Mesenchymal stem cell (in vitro differentiated cells and primary cell): Measurements from ENCODE around the gene IGSF9.

Source experiments
- DNase-seq: peaks from one replicate; pipeline ENCODE4 v3.0.0-alpha.2; 2013
- H2AFZ ChIP-seq: one replicate; pipeline ENCODE4 v1.6.1; 2013; ENCODE audit warnings: low read depth, mild to moderate bottlenecking, control low read depth, inconsistent platforms, low read length, moderate library complexity
- H2AK5ac ChIP-seq: 2 replicates; pipeline ENCODE4 v1.6.1; 2013; ENCODE audit warnings: low read length, moderate library complexity, mild to moderate bottlenecking, inconsistent platforms; ENCODE audit not compliant: severe bottlenecking
- H2BK120ac ChIP-seq: one replicate; pipeline ENCODE4 v1.6.1; 2013; ENCODE audit warnings: low read depth, mild to moderate bottlenecking, inconsistent platforms, low read length, moderate library complexity
- H2BK12ac ChIP-seq, 2 experiments: one replicate each; pipeline ENCODE4 v1.6.1; 2013; ENCODE audit warnings: inconsistent platforms in 2 of 2, low read length in 2 of 2, mild to moderate bottlenecking in 2 of 2, moderate library complexity in 2 of 2, control low read depth in 1 of 2
- H2BK15ac ChIP-seq: one replicate; pipeline ENCODE4 v1.6.1; 2013; ENCODE audit warnings: mild to moderate bottlenecking, low read depth, inconsistent platforms; ENCODE audit not compliant: poor library complexity, severe bottlenecking
- H2BK5ac ChIP-seq: 2 replicates; pipeline ENCODE4 v1.6.1; 2013; ENCODE audit warnings: low read depth, mild to moderate bottlenecking, low read length, control low read depth, inconsistent platforms; ENCODE audit not compliant: poor library complexity, severe bottlenecking
- H3K14ac ChIP-seq, 2 experiments: one replicate each; pipeline ENCODE4 v1.6.1; 2013; ENCODE audit warnings: inconsistent platforms in 2 of 2, low read length in 2 of 2, control low read depth in 1 of 2, mild to moderate bottlenecking in 1 of 2, moderate library complexity in 1 of 2
- H3K18ac ChIP-seq, 2 experiments: one replicate each; pipeline ENCODE4 v1.6.1; 2013; ENCODE audit warnings: inconsistent platforms in 2 of 2, low read length in 2 of 2, control low read depth in 1 of 2, low read depth in 1 of 2, mild to moderate bottlenecking in 1 of 2
- H3K23ac ChIP-seq, 2 experiments: one replicate each; pipeline ENCODE4 v1.6.1; 2013; ENCODE audit warnings: inconsistent platforms in 2 of 2, low read length in 2 of 2, mild to moderate bottlenecking in 2 of 2, moderate library complexity in 2 of 2, control low read depth in 1 of 2
- H3K27ac ChIP-seq: 2 replicates; pipeline ENCODE4 v1.5.1; 2013; ENCODE audit warnings: mild to moderate bottlenecking, moderate library complexity, low read length, control low read depth, inconsistent platforms; ENCODE audit not compliant: poor library complexity, severe bottlenecking
- H3K27me3 ChIP-seq, 2 experiments: 2 replicates each; pipeline versions ENCODE4 v1.6.1 to v1.7.0; 2013; ENCODE audit warnings: low read length in 2 of 2, mild to moderate bottlenecking in 2 of 2, moderate library complexity in 2 of 2, control low read depth in 1 of 2, inconsistent platforms in 1 of 2; ENCODE audit not compliant: control insufficient read depth in 1 of 2, insufficient read depth in 1 of 2
- H3K36me3 ChIP-seq, 2 experiments: 2 replicates each; pipeline versions ENCODE4 v1.6.1 to v1.7.0; 2013; ENCODE audit warnings: low read length in 2 of 2, control low read depth in 1 of 2, inconsistent platforms in 1 of 2, low read depth in 1 of 2, mild to moderate bottlenecking in 1 of 2; ENCODE audit not compliant: insufficient read depth in 2 of 2, control insufficient read depth in 1 of 2
- H3K4ac ChIP-seq, 2 experiments: one replicate each; pipeline ENCODE4 v1.6.1; 2013; ENCODE audit warnings: inconsistent platforms in 2 of 2, low read length in 2 of 2, mild to moderate bottlenecking in 2 of 2, moderate library complexity in 2 of 2, control low read depth in 1 of 2, low read depth in 1 of 2
- H3K4me1 ChIP-seq: 2 replicates; pipeline ENCODE4 v1.6.1; 2013; ENCODE audit warnings: low read depth, low read length, control low read depth; ENCODE audit not compliant: control insufficient read depth, insufficient read depth
- H3K4me2 ChIP-seq: 2 replicates; pipeline ENCODE4 v1.6.1; 2013; ENCODE audit warnings: low read length, mild to moderate bottlenecking, inconsistent platforms; ENCODE audit not compliant: poor library complexity, severe bottlenecking
- H3K4me3 ChIP-seq, 2 experiments: 2 replicates each; pipeline versions ENCODE4 v1.5.1 to v1.7.0; 2013; ENCODE audit warnings: low read length in 2 of 2, mild to moderate bottlenecking in 2 of 2, control low read depth in 1 of 2, low read depth in 1 of 2; ENCODE audit not compliant: insufficient read depth in 1 of 2
- H3K79me1 ChIP-seq: replicated peaks from 2 replicates; pipeline ENCODE4 v1.6.1; 2013; ENCODE audit warnings: mild to moderate bottlenecking, control low read depth, low read length, inconsistent platforms; ENCODE audit not compliant: poor library complexity, severe bottlenecking
- H3K9ac ChIP-seq: 2 replicates; pipeline ENCODE4 v1.7.0; 2013; ENCODE audit warnings: mild to moderate bottlenecking, low read length, moderate library complexity
- H3K9me3 ChIP-seq: 2 replicates; pipeline ENCODE4 v1.7.0; 2013; ENCODE audit warnings: mild to moderate bottlenecking, low read length; ENCODE audit not compliant: control insufficient read depth
- H4K8ac ChIP-seq: one replicate; pipeline ENCODE4 v1.6.1; 2013; ENCODE audit warnings: inconsistent platforms, mild to moderate bottlenecking, low read length, moderate library complexity
- H4K91ac ChIP-seq: one replicate; pipeline ENCODE4 v1.6.1; 2013; ENCODE audit warnings: mild to moderate bottlenecking, low read length, inconsistent platforms
- WGBS: methylation state at CpG from one replicate; pipeline ENCODE4 v1.1.7; 2013; ENCODE audit warnings: mixed read lengths; 5-methylcytosine and 5-hydroxymethylcytosine counted together

Gene IGSF9

DNA sequence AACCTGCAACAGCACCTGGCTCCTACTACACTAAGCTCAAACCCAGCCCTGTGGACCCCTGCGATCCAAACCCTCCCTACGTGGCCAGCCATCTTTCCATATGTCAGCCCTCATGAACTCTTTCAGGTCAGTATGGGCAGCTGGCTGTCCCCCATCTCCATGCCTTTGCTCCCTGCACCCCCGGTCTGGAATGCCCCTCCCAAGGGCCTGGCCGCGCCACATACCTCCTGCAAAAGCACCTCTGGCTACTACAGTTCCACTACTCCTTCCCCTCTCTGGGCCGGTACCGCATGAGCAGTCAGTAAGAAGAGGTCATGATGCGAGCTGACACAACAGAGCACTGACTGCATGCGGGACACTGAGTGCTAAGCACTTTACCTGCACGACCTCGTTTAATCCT is 10.1 kb downstream of the IGSF9 start:
- Histone ChIP-seq H2BK15ac (no peak overlapping the region), H2BK5ac (no peak overlapping the region), H3K79me1 (no peaks in the 10 kb centered on the region), H3K9me3 (no peaks in the 10 kb centered on the region), H3K4me2 (no peak overlapping the region), H2AK5ac (no peak overlapping the region), H3K9ac (no peak overlapping the region), H3K4ac (no peak overlapping the region), H2AFZ (no peak overlapping the region), H3K4me3 (no peak overlapping the region), H3K14ac (no peak overlapping the region), H3K27ac (no peak overlapping the region), H3K4me1 (peaks cover 3% of the 10 kb centered on the region), H3K36me3 (no peaks in the 10 kb centered on the region), H3K23ac (no peak overlapping the region), H3K18ac (no peak overlapping the region), H4K91ac (no peak overlapping the region), H2BK120ac (no peak overlapping the region), H4K8ac (no peak overlapping the region), H2BK12ac (no peak overlapping the region), H3K27me3 (peaks cover 36 to 53% of the 10 kb centered on the region in 2 experiments)
- DNase-seq = no peak
- 96% methylated on average over 11 of the region's 11 CpGs for WGBS

DNA sequence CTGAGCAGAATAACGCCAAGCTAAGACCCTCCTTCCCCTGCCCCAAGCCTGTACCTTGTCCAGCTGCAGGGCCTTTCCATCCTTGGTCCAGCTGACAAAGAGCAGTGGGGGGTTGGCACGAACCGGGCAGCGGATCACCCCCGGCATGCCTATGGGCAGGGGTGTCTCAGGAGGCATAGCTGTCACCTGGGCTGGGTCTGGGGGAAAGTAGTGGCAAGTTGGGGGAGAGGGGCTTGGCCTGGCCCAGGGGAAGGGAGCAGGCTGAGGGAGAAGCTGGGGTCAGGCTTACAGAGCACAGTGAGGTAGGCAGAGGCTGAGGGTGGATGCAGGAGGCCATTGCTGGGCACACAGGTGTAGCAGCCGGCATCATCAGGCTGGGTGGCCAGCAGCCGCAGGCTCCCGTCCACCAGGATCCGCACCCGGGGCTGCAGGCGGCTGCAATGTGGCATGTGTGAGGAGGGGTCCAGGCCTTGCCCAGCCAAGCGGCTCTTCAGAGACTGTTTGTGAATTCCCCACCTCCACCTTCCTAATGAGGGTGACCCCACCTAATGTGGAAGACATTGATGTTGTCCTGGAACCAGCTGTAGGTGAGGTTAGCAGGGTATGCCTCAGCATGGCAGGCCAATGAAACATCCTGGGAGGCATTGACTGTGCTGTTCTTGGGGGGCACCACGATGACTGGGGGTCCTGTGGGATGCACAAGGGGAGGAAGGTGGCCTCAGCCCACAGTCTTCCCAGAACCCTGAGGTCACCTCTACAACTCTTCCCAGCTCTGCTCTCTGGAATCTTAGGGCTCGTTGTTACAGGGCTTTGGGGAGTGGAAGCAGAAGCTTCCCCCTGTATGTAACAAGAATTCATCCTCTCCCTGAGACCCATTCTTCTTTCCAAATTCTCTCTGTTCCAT is 11.0 kb downstream of the IGSF9 start:
- Histone ChIP-seq H3K4me2 (no peak overlapping the region), H3K14ac (no peak overlapping the region), H2BK5ac (no peak overlapping the region), H3K18ac (no peak overlapping the region), H3K79me1 (no peaks in the 10 kb centered on the region), H2BK12ac (no peak overlapping the region), H3K23ac (no peak overlapping the region), H3K9ac (no peak overlapping the region), H2BK15ac (no peak overlapping the region), H3K9me3 (no peaks in the 10 kb centered on the region), H2AK5ac (no peak overlapping the region), H3K4me1 (peaks cover 3% of the 10 kb centered on the region), H2BK120ac (no peak overlapping the region), H4K8ac (no peak overlapping the region), H3K27me3 (peaks cover 34 to 46% of the 10 kb centered on the region in 2 experiments), H3K4me3 (no peak overlapping the region), H3K4ac (no peak overlapping the region), H3K36me3 (no peaks in the 10 kb centered on the region), H4K91ac (no peak overlapping the region), H3K27ac (no peak overlapping the region), H2AFZ (no peak overlapping the region)
- no peak for DNase-seq
- 89% methylated on average over 12 of the region's 14 CpGs for WGBS

DNA sequence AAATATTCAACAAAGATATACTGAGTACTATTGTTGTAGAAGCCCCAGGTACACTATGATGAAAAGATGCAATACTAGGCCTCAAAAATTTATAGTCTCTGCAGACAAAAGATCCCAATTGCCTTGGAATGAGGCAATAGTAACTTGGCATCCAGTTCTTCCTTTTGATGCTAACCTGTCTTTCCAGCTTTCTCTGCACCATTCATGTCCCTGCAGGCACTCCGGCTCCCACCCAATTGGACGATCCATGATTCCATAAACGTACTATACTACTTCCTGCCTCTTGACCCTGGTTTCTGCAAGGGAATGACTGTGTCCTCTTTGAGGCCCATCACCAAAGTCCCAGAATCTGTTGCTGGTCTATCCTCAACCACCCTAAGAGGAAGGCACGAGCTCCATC is 12.1 kb downstream of the IGSF9 start:
- Histone ChIP-seq H3K27me3 (peaks cover 32 to 35% of the 10 kb centered on the region in 2 experiments), H3K4me2 (no peak overlapping the region), H2BK120ac (no peak overlapping the region), H3K9ac (no peak overlapping the region), H2AK5ac (no peak overlapping the region), H3K27ac (no peak overlapping the region), H3K79me1 (no peaks in the 10 kb centered on the region), H2BK15ac (no peak overlapping the region), H2AFZ (no peak overlapping the region), H4K91ac (no peak overlapping the region), H3K18ac (no peak overlapping the region), H3K4ac (no peak overlapping the region), H2BK5ac (no peak overlapping the region), H2BK12ac (no peak overlapping the region), H3K4me3 (no peak overlapping the region), H3K9me3 (no peaks in the 10 kb centered on the region), H3K23ac (no peak overlapping the region), H3K36me3 (no peaks in the 10 kb centered on the region), H3K4me1 (peaks cover 3% of the 10 kb centered on the region), H3K14ac (no peak overlapping the region), H4K8ac (no peak overlapping the region)
- 74% methylated on average over 4 of the region's 4 CpGs for WGBS
- no peak for DNase-seq

GRCh38 chr1:159932296-159933285 is 12.8 kb downstream of the IGSF9 start:
- no peak overlapping the region for H3K27ac ChIP-seq
- WGBS = 91% methylated on average over 14 of the region's 16 CpGs
- no peak overlapping the region for H3K4ac ChIP-seq
- no peak overlapping the region for H2BK120ac ChIP-seq
- H3K27me3 ChIP-seq = peaks cover 24 to 28% of the 10 kb centered on the region in 2 experiments
- H4K8ac ChIP-seq = no peak overlapping the region
- no peaks in the 10 kb centered on the region for H3K79me1 ChIP-seq
- no peak overlapping the region for H2AFZ ChIP-seq
- no peak overlapping the region for H3K4me2 ChIP-seq
- H3K9me3 ChIP-seq = no peaks in the 10 kb centered on the region
- no peaks in the 10 kb centered on the region for H3K36me3 ChIP-seq
- no peak overlapping the region for H2BK15ac ChIP-seq
- H3K23ac ChIP-seq = no peak overlapping the region
- no peak overlapping the region for H3K4me3 ChIP-seq
- H3K4me1 ChIP-seq = peaks cover 7% of the 10 kb centered on the region
- no peak overlapping the region for H3K14ac ChIP-seq
- DNase-seq = no peak
- H2BK12ac ChIP-seq = no peak overlapping the region
- H3K18ac ChIP-seq = no peak overlapping the region
- H4K91ac ChIP-seq = no peak overlapping the region
- no peak overlapping the region for H3K9ac ChIP-seq
- no peak overlapping the region for H2AK5ac ChIP-seq
- H2BK5ac ChIP-seq = no peak overlapping the region
